ENCODE measurements around the gene PNLDC1.

PNLDC1 gene

DNA sequence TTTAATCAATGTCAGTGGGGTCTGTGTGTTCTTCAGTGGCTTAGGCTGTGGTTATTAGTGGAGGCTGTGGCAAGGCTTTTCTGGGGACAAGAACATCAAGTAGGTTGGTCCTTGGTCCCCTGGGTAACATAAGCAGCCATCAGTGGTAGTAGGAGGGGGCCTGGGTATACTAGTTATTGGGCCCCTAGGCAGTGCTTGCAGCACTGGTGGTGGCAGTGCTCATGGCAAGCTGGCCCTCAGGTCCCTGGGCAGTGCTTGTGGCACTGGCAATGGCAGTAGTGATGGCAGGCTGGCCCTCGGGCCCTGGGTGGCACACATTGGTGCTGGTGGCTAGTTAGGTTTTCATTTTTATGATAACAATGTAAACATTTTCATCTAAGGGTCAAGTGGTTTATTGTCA lies 58.2 kb downstream of the PNLDC1 start:
- DNase-seq: no peak

DNA sequence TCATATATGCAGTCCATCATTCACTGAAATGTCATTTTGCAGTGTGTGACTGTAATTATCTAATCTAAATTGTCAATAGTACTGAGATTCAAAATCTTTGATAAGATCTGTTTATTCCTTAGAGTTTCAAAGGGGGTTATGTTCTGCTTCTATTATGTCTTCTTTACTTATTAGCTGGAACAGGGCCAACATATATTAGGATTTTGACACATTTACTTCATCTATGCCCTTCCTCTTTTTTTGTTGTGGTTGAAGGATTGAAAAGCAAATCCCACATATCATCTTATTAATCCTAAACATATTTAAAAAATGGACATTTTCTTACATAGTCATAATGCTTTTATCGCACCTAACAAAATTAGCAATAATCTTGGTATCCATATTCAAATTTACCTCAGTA lies 60.4 kb downstream of the PNLDC1 start:
- no peak for DNase-seq

DNA sequence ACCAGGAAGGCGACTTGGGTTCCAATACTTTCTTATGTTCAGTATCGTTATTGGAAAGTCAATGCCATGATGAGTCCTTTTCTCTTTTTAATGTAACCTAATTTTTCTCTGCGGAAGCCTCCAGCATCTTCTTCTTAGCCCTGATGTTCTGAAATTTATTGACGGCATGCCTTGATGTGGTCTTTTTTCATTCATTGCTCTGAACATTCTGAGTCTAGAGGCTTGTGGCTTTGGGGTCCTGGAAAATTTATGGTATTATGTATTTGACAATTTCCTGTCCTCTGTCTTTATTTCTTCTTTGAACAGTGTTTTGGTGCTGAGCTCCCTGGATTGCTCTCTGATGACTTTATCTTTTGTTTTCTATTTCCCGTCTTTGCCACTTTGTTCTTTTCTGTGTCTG lies 62.0 kb downstream of the PNLDC1 start:
- DNase-seq: no peak

DNA sequence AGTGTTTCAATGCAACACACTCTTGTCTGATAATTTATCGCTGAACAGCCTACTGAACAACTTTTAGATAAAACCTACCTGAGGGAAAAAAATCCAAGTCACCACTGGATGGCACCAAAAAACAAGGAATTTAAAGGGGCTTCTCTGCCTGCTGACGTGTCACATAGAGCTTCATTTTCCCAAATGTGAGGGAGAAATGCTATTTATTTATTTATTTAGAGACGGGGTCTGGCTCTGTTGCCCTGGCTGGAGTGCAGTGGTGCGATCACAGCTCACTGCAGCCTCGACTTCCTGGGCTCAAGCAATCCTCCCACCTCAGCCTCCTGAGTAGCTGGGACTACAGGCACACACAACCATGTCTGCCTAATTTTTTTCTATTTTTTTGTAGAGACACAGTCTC lies 63.3 kb downstream of the PNLDC1 start:
- DNase-seq: peak; percentile 52

DNA sequence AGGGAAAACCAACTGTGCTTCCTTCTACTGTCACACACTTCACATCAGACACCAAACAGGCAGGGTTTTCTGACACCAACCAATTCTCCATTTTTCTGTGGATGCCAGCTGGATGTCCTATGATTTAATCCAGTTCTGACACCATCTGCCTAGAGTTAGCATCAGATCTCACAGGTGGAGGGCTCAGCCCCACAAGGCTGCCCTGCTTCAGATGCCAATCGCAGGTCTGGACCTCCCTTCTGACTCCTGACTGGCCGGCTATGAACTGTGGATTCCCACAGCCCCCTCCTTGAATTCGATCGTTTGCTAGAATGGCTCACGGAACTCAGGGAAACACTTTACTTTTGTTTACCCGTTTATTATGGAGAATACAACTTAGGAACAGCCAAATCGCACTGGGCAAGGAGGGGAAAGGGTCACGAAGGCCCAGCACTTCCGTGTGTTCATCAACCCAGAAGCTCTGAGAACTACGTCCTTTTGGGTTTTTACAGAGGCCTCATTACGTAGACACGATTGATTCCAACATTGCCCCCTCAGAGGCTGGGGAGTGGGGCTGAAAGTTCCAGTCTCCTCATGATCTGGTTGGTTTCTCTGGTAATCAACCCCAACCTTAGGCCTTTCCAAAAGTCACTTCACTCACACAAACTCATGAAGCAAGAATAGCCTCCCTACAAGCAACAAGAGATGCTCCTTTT lies 65.3 kb downstream of the PNLDC1 start:
- DNase-seq: no peak

DNA sequence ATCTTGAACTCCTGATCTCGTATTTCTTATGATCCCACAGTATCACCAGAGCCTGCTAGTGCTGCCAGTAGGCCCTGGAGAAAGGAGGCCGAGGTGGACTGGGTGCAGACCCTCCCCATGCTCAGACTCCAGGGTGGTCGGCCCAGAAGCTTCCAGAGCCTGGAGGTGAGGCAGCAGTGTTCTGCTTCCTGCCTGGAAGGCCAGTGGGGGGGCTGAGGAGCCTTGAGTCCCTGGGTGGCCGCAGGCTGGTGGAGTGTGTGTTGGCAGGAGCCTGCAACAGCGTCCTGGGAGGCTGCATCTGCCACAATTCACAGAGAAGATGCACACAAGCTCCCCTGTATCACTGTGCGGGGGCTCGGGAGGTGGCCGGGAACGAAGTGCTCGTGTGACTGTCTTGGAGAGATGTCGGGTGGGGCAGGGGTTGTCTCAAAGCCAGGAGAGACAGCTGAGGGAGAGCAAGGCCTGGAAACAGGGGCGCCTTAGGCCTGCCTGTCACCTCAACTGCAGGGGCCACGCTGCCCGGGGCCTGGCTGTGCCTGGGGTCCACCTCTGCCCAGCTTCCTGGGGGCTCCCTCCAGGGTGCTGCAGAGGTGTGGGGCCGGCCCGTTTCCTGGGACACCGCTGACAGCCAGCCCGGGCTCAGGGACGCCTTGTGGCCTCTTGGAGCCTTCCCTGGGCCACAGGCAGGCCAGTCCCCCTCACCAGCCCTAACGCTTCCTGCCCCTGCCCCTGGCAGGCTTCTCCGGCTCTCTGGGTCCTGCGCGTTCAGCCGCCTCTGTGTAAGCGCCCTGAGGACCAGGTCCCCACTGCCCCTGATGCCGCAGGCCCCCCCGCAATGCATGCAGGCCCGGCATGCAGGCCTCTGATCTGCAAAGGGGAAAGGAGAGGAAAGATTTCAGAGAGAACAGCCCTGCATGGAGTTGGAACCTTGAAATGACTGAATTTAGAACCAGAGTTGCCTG lies 66.5 kb downstream of the PNLDC1 start:
- no peak for DNase-seq

All from femur (tissue), 1 donor.